NCI-H345 treated with DMSO at 0.1 percent for 48 hours (cell line): ENCODE results near the gene UBE2R2.
"Not testable (repeated sequence)": the region's sequence is repeated elsewhere in the genome, so short reads cannot be mapped to it uniquely, and the experiment has no call there.

Experiments used
- DNase-seq: peaks from one replicate; lab custom pipeline; 2025; ENCODE audit not compliant: unreplicated experiment; lab: John Stamatoyannopoulos, UW

Gene UBE2R2, protein sequence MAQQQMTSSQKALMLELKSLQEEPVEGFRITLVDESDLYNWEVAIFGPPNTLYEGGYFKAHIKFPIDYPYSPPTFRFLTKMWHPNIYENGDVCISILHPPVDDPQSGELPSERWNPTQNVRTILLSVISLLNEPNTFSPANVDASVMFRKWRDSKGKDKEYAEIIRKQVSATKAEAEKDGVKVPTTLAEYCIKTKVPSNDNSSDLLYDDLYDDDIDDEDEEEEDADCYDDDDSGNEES

DNA sequence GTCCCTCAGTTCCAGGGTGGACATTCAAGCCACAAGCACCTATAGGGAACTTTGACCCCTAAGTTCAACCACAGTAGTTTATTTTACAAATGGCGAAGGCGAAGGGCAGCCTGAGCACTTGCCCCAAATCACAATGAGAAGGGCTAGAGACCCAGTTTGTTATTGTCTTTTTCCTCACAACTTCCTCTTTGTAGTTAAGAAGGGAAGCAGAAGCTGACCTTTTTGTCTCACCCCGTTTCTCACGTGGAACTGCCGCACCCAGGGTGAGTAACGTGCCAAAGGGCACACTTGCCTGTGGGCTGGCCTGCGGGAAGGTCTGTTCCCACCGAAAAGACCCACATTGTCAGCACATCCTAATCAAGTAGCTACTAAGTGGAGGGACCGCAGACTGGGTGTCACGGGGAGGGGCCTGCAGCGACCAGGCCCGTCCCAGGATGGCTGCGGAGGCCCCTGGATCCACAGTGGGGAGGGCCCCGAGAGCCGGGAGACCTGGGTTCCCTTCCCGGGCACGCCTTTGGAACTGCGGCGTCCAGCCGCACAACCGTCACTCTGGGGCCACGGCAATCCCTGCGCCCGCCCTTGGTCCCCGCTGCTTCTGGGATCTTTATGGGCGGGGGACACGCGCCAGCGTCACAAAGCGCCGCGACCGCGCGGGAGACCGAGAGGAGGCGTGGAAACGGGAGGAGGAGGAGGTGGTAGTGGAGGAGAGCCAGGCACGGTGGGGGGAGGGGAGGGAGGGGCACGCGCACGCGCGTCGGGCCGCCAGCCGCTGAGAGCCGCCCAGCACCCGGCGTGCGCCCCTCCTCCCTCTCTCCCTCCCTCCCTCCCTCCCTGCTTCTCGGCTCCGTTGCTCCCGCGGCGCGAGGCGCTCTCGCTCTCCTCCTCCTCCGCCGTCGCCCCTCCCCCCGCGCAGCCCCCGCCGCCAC lies at the start of gene UBE2R2:
Gene UBE2R2 (plus strand): TSS at position 834 of the 926 bp plus-strand sequence. CDS start 598 bp downstream, outside the sequence.
- DNase-seq, result peak; percentile 59

DNA sequence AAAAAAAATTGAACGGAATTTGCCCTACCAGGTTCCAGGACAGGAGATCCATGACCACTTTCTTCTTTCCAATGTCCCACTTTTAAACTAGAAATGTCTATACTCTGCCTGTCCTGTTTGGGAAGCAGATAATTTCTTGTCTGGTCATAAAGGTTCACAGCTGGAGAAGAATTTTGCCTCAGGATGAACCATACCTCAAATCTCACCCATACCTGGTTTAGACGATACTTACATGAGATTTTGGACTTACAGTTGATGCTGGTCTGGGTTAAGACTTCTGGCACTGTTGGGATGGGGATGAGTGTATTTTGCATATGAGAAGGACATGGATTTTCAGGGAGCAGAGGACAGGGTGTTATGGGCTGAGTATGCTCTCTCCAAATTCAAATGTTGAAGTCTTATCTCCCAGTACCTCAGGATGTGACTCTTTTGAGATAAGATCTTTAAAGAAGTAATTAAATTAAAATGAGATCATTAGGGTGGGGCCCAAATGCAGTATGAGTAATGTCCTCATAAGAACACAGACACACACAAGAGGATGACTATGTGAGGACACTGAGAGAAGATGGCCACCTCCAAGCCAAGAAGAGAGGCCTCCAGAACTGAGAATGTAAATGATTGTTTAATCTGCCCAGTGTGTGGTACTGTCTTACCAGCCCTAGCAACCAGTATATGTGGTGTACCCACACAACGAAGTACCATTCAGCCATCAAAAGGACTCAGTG lies 46.6 kb upstream of the UBE2R2 start:
- not testable (repeated sequence) for DNase-seq

GRCh38 chr9:33773135-33773534 lies 43.8 kb upstream of the UBE2R2 start:
- DNase-seq, result not testable (repeated sequence)

DNA sequence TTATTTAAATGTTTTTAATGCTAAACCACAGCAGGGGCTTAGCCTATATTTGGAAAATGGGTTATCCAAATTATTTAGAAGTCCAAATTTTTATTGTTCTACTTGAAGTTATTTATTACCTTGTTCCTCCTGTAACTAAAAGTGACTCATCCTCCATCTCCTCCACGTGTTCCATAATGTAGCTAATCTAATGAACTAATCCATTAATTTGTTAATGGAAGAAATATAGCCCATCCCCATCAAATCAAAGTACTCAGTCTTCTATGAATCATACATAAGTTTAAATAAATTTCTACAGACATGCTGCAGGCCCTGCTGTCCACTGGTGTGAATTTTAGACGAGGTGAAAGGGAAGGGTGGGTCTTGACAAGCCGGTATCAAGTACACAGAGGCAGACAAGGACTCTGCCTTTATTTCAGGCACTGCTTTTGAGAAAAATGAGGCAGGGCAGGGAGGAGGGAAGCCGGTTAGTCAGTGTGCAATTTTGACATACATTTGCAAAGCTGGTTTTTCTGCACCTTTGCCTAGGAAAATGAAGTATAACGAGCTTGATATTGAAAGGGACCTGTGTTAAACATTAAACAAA lies 42.8 kb upstream of the UBE2R2 start:
- DNase-seq, result not testable (repeated sequence)

GRCh38 chr9:33776578-33776977 lies 40.4 kb upstream of the UBE2R2 start:
- no peak for DNase-seq

DNA sequence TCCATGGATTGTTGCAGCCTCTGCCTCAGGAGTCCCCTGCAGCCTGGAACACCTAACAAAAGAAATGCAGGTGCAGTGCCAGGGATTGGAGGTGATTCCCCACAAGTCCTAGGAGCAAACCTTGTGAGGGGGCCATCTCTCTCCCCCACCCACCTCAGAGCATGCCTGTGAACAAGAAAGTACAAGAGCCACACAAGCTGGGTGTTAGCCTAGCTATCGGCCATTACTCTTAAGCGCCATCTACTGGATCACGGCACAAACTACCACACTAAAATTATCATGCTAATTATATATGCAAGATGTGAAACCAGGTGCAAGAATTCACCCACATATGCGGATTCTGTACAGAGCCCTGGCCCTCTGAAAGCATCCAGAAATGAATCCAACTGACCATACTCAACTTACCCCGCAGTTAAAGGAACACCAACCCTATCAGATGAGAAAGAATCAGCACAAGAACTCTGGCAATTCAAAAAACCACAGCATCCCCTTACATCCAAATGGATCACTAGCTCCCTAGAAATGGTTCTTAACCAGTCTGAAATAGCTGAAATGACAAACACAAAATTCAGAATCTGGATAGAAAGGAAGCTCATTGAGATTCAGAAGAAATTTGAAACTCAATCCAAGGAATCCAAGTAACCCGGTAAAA lies 38.1 kb upstream of the UBE2R2 start:
- peak; percentile 63 for DNase-seq

DNA sequence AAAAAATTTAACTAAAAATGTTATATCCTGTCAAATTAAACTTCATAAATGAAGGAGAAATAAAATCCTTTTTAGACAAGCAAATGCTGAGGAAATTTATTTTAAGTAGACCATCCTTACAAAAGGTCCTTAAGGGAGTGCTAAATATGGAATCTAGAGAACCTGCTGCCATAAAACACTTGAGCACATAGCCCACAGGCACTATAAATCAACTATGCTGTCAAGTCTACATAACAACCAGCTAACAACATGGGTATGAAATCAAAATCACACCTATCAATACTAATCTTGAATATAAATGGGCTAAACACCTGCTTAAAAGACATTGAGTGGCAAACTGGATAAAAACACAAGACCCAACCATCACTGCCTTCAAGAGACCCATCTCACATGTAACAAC lies 36.7 kb upstream of the UBE2R2 start:
- DNase-seq, result no peak

- DNase-seq, result no peak
These were observed 35.2 kb upstream of the UBE2R2 start for GRCh38 chr9:33781736-33782135.

GRCh38 chr9:33782395-33783152 lies 34.4 kb upstream of the UBE2R2 start:
- DNase-seq, result no peak

DNA sequence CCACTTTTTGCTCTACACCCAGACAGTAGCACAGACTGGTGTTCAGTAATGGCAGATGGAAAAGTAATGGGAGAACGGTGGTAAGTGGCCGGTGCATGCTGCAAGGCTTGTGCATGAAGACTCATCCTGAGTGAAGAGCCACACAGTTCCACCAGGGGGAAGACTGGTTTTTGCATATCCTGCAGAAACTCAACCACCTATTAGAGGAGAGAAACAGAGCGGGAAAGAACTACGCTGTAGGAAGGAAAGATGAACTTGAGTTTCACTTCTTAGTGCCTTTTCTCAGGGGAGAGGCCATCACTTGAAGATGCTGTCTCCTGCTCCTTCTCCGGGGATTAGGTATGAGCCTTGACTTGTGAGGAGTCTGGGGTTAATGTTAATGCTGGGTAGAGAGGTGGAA lies 31.0 kb upstream of the UBE2R2 start:
- no peak for DNase-seq

DNA sequence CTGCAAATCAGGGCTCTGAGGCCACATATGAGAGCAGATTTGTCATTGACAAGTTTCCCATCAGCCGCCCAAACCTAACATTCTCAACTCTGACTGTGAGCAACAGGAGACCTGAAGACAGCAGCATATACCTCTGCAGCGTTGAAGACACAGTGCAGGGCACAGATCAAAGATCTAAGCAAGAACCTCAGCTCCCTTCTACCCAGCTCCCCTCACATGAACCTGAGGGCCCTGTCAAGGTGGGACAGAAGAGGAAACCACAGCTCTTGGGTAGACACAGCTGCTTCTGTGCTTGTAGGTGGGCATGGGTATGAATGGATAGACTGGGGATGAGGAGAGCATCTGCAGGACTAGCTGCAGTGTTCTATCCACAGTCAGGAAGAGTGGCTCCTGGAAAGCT lies 30.3 kb upstream of the UBE2R2 start:
- DNase-seq, result no peak

DNA sequence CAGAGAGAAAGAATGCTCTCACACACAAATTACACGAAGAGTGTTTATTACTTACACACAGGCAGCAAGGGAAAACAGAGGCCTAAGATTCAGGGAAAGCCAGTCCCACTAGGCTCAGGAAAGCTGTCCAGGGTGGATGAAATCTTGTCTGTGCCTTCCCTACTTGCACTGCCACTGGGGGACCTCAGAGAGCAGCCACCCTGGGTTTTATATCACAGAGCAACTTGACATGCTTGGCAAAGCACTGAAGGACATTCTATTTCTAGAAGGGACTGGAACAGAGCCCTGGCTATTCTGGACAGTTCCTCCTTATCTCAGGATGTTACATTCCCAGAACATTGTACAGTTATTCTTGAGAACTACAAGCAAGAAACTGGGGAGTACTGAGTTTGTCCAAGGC lies 29.1 kb upstream of the UBE2R2 start:
- DNase-seq, result no peak

- not testable (repeated sequence) for DNase-seq
These were observed 27.5 kb upstream of the UBE2R2 start for GRCh38 chr9:33789429-33789828.

- no peak for DNase-seq
These were observed 25.8 kb upstream of the UBE2R2 start for GRCh38 chr9:33791117-33791516.

GRCh38 chr9:33793496-33793895 lies 23.5 kb upstream of the UBE2R2 start:
- DNase-seq, result not testable (repeated sequence)

DNA sequence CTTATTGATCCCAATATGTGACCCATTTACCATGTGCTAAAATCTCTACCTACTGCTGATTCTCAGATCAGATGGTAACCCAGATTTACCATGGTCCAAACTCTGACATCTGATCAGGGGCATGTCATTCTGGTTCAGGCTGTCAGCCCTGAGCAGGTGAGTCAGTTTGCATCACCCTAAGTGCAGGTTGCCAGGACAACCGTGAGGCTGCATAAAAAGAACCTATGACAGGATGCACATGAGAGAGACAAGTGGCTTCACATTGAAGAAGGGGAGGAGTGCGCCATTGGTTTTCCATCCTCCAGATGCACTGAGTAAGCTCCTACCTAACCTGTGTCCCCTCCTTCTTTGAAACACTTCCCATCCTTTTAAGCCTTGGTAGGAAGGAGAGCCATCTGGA lies 22.4 kb upstream of the UBE2R2 start:
- DNase-seq, result no peak

GRCh38 chr9:33795281-33795680 lies 21.7 kb upstream of the UBE2R2 start, which contains the start of gene PRSS3:
Gene PRSS3 (plus strand): TSS chr9:33795561. CDS start chr9:33795574, 13 bp downstream.
- DNase-seq, result no peak

DNA sequence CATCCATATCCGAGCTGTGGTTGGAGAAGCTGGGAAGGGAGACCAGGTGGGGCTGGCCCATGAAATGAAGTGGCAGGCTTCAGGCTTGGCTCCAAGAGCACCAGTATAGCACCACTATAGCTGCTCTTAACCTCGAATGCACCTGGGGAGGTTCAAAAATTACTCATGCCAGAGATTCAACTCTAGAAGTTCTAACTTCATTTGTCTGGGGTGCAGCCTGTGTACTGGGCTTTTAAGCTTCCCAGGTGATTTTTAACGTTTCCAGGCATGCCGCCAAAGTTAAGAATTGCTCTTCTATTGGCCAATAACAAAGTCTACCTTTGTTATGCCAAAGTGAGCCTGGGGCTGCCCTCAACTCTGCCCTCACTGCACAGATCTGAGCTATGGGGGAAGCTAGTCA lies 21.1 kb upstream of the UBE2R2 start:
- DNase-seq, result no peak

GRCh38 chr9:33796679-33797078 lies 20.3 kb upstream of the UBE2R2 start:
- DNase-seq, result not testable (repeated sequence)

DNA sequence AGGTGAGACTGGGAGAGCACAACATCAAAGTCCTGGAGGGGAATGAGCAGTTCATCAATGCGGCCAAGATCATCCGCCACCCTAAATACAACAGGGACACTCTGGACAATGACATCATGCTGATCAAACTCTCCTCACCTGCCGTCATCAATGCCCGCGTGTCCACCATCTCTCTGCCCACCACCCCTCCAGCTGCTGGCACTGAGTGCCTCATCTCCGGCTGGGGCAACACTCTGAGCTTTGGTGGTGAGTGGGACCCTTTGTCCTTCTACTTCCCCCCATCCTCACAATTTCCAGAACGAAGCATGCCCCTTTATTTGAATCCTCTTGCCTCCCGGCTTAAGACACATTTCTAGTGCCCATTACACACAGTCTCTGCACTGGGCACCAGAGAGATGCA lies 19.1 kb upstream of the UBE2R2 start:
- DNase-seq, result no peak
